NK-92 treated with Interleukin-12 subunit alpha and Interleukin-12 subunit beta, amount 100 ng/mL, for 24 hours (cell line): Measurements from ENCODE around the gene BBS9.

Experiments used
- DNase-seq: peaks from one replicate; lab custom pipeline; 2025; lab: John Stamatoyannopoulos, UW

BBS9 gene

DNA sequence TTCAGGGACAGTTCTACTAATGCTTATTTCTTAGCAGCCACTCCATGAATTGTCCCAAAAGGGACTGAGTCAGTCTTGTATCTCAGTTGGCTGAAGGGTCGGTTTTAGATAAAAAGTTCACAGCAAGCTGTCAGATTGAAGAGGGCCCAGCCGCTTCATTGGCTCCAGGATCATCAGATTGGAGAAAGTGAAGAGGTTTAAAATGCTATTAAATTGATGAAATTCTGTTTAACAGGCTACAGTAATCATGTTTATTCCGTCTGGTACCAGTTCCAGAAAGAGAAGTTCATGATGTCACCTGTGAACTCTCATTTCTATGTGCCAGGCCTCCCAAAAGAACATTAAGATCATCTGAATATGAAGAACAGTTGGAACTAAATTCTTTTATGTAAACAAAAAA, 481.6 kb downstream of the BBS9 start:
- DNase-seq, result no peak

GRCh38 chr7:33612442-33612841, 483.1 kb downstream of the BBS9 start:
- no peak for DNase-seq

- no peak for DNase-seq
Observed at GRCh38 chr7:33614357-33615117, 485.2 kb downstream of the BBS9 start.

- DNase-seq, result no peak
Observed at GRCh38 chr7:33616752-33617151, 487.4 kb downstream of the BBS9 start.

- no peak for DNase-seq
Observed at GRCh38 chr7:33619264-33619663, 489.9 kb downstream of the BBS9 start.

DNA sequence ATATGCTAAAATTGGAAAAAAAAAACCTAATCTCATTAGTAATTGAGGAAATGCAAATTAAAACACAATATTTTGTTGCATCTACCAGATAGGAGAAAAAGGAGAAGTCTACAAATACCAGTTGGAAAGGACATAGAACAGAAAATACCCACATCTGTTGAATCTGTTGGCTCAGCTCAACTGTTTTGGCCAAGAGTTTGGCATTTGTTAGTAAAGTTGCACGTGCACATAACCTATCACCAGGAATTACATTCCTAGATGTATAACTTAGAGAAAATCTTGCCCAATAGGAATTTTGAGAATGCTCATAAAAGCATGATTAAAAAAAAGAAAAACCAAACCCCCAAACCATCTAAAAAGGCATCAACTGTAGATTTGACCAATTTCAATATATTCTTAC, 493.9 kb downstream of the BBS9 start:
- no peak for DNase-seq

DNA sequence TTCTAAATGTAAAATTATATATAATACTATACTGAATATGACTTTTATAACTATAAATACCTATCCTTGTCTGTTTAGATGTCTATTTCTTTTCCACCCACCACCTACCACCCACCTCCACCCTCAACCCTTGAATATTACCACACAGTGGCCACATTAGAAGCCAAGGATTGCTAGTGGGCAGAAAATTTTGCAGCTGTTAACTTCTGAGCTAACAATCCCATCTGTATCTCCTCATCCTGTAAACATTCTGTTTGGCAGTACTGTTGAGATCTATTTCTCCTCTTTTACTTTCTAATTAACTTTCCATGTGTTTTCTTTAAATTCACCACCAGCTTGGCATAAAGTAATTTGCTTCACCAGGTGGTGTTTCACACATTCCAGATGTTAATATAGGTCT, 494.9 kb downstream of the BBS9 start:
- DNase-seq, result no peak

- DNase-seq, result no peak
Observed at GRCh38 chr7:33626869-33627268, 497.5 kb downstream of the BBS9 start.

DNA sequence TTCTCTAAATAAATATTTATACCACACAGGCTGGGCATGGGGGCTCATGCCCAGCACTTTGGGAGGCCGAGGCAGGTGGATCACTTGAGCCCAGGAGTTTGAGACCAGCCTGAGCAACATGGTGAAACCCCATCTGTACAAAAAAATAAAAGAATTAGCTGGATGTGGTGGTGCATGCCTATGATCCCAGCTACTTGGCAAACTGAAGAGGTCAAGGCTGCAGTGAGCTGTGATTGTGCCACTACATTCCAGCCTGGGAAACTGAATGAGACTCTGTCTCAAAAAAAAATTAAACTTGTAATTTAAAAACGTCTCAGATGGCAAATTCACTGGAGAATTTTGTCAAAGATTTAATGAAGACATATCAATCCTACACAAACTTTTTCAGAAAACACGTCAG, 498.4 kb downstream of the BBS9 start:
- DNase-seq, result no peak

DNA sequence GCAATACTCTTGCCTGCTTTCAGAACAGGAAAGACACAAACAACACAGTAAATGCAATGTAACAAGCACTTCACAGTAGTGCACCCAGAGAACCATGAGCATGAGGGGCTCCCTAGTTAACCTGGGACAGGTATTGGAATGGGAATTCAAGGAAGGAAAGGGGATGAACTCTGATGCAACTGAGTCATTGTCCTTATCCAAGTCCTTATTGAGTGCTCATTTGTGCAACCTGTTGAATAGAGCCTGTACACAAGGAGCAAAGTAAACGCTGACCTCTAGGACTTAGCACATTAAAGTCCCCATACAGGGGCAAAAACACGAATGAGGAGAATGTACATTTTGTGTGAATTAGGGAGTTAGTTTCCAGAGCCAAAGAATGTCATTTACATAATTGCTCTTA, 499.5 kb downstream of the BBS9 start:
- no peak for DNase-seq

GRCh38 chr7:33630359-33630758, 501.0 kb downstream of the BBS9 start:
- DNase-seq, result no peak

GRCh38 chr7:33632322-33632721, 503.0 kb downstream of the BBS9 start:
- DNase-seq, result no peak

GRCh38 chr7:33632840-33633525, 503.6 kb downstream of the BBS9 start:
- no peak for DNase-seq

DNA sequence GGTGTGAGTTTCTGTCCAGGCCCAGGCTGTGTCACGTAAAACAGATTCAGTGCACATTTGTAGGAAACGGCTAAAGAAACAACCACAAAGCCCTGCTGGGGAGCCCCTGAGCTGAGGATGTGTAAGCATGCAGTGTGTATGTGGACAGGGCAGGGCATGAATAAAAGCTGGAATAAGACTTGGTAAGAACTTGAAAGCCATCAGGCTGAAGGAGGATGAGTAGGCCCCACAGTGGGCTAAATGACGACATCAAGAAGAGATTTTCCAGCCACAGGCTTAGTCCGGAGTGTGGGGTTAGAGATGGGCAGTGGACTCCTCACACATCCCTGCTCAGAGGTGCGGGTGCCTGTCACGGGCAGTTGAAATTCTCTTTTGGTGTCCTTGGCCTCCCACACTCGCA, 505.2 kb downstream of the BBS9 start:
- DNase-seq, result no peak

DNA sequence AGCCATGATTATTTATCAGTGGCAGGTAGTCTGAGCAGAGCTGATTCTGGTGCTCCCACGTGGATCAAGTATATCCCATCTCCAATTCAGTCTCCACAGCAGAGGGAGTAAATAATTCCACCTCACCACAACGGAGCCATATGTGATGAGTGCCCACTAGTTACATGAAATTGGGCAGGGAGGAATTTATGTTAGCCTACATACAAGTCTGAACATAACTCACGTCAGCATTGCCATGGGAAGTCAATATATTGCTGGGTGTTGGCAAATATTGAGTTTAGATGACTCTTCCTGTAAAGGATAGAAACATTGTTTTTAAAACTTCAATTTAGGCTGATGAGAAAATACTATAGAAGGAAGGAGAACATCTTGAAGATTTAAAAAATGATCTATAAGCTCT, 507.0 kb downstream of the BBS9 start:
- DNase-seq, result no peak

GRCh38 chr7:33639552-33640197, 510.3 kb downstream of the BBS9 start:
- no peak for DNase-seq

- no peak for DNase-seq
Observed at GRCh38 chr7:33640741-33641140, 511.4 kb downstream of the BBS9 start.

- no peak for DNase-seq
Observed at GRCh38 chr7:33642312-33642711, 512.9 kb downstream of the BBS9 start.

GRCh38 chr7:33643530-33643929, 514.2 kb downstream of the BBS9 start:
- no peak for DNase-seq

DNA sequence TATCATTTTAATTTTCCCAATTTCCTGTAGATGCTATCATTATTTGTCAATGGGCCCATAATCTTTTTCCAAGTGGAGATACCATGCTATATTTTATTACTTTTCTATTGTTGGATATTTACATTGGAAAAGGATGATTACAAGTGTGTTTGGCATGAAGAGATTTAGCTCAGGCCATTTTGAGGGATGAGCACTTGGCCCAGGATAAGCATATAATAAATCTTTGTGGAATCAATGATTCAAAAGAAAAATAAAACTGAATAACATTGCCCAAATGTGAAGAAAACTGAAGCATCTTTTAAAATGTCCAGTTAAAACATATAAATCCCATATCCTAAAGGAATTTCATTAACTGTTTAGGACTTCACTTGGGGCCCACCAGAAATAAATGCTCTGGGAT, 515.1 kb downstream of the BBS9 start:
- no peak for DNase-seq

DNA sequence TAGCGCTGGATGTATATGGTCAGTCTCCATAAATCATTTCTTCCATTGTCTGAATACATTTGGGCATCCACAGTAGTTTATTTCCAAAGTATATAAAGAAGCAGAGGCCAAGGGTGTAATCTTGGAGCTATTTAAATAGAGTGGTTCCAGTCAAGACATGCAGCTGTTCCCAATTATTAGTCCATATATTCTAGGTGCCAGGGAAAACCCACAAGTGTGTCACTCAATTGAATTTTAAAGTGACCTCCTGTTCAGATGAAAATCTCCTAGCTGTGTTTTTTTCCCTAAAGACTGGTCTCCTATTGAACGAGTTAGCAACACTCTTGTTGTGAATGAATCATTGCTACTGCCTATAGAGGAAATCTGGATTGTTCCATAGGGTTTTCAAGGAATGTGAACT, 515.7 kb downstream of the BBS9 start:
- DNase-seq, result no peak

- no peak for DNase-seq
Observed at GRCh38 chr7:33646166-33646565, 516.8 kb downstream of the BBS9 start.

DNA sequence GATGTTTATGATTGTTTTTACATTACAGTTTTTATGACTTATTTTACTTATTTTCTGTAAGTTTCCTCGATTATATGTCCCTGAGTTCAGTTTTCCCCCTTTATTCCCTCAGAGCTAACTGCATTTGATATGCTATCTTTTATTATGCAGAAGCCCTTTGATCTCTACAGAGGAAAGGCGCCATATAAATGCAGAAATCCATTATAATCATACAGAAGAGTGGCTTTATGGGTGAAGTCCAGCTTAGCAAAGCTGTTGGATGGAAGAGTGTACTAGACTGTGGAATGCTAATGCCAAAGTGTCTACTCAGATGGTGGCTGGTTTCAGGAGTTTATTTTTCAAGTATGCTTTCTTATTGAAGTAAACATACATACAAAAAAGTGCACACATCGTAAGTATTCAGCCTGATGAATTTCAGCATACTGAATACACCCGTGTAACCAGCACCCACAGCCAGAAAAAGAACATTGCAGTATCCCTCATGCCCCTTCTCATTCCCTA, 517.6 kb downstream of the BBS9 start:
- no peak for DNase-seq
